GM12873 (cell line): Measurements from ENCODE around the gene RWDD1.

ENCODE experiments used
- CTCF ChIP-seq: IDR thresholded peaks from 2 replicates; pipeline ENCODE4 v1.5.1; 2012; ENCODE audit warnings: low read depth, mild to moderate bottlenecking, moderate library complexity, low read length, control low read depth; ENCODE audit not compliant: insufficient read depth; ENCODE audit errors: missing control alignments

The RWDD1 gene

GRCh38 chr6:116547358-116547757, 23.9 kb upstream of the RWDD1 start:
- TF ChIP-seq CTCF = no peak

- TF ChIP-seq CTCF = no peak
These were observed 20.5 kb upstream of the RWDD1 start for GRCh38 chr6:116550796-116551195.

- no peak for TF ChIP-seq CTCF
These were observed 17.9 kb upstream of the RWDD1 start, which contains the start of gene CALHM4 for GRCh38 chr6:116553451-116553850. CALHM4 (plus strand) TSS chr6:116553751; CDS start chr6:116553794, 43 bp downstream.

GRCh38 chr6:116556065-116556464, 15.2 kb upstream of the RWDD1 start:
- no peak for TF ChIP-seq CTCF

GRCh38 chr6:116556814-116557415, 14.4 kb upstream of the RWDD1 start:
- no peak for TF ChIP-seq CTCF

- no peak for TF ChIP-seq CTCF
These were observed 13.4 kb upstream of the RWDD1 start for GRCh38 chr6:116557893-116558292.

GRCh38 chr6:116560130-116560529, 11.2 kb upstream of the RWDD1 start:
- TF ChIP-seq CTCF = no peak
